ENCODE data around the gene ZNF385A. TPM values are rescaled to one million over a fixed set of nuclear protein-coding genes. Genes with fewer than 3 reads are reported as not detected.
A peak's percentile ranks its signal among the peaks of the same experiment; 100 is the strongest.
"Not testable (repeated sequence)": the region's sequence is repeated elsewhere in the genome, so short reads cannot be mapped to it uniquely, and the experiment has no call there.

The ZNF385A gene
- total RNA-seq, 2 donors from 2014 or later = 3.4 to 5.7 TPM

DNA sequence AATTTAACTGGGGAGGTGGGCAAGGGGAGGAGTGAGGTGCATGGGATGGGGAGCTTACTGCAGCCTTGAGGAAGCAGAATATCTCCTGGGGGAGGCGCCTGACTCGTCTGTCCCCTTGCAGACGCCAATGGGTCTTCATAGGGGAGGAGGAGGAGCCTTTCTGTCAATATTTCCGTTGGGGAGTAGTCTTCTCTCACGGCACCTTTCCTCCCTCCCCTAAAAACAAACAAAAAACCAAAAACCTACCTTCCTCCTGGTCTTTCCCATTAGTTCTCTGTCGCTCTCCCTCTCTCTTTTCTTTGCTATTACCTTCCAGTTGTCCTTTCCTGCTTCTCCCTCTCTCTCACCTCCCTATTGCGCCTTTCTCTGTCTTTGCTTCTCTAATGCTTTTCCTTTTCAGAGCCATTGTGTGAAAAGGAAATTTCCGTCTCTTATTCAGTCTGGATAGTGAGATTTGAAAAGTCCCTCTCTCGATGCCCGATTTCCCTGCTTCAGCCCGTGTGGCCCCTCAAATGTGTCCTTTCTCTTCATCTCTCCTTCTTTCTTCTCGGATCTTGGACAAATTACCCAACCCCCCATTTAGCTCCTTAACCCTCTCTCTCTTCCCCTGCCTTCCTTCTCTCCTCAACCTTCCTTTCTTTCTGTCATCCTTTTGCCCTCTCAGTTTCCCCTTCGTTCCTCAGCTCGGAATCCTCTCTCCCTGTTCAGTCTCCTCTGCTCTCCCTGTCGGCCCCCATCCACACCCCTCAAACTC is 26.2 kb downstream of the ZNF385A start:
- Mint-ChIP-seq H3K4me1 (peaks cover 9% of the 10 kb centered on the region), H3K27me3 (no peaks in the 10 kb centered on the region)

DNA sequence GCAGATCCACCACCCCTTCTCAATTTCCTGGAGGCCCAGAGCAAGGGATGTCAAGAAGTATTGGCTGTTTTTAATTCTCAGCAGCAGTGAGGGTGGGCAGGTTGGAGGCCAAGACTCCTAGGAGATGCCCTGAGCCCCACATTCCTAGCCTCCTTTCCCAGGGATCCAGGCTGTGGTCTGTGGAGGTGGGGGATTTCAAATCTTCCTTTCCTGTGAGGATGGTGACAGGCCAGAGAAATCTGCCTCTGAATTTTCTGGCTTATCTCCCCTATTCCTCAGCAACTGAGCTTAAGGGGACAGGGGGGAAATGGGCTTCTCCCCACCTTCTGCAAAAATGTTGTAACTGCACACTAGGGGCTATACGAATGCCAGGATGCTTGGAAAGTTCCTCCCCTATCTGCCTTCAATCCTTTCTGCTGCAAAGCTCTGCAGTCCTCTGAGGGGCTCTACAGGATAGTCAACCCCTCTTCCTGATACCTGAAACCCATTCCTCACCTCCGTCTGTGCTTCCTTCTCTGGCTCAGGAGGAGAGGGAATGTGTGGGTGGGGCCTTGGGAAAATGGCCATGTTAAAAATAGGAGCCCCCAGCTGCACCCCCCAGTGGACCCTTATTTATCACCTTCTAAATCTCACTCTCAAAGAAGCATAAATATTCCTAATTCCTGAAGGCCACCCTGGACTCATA is 26.9 kb downstream of the ZNF385A start:
- no peak overlapping the region for H3K27ac Mint-ChIP-seq
- peaks cover 6% of the 10 kb centered on the region for H3K4me1 Mint-ChIP-seq
- H3K4me3 Mint-ChIP-seq = no peak overlapping the region
- no peaks in the 10 kb centered on the region for H3K9me3 ChIP-seq (ENCODE audit: control insufficient read depth, low read length, poor library complexity, severe bottlenecking)
- no peak for DNase-seq
- no peak for ATAC-seq
- H3K27me3 Mint-ChIP-seq = no peaks in the 10 kb centered on the region
- peaks cover 5% of the 10 kb centered on the region for H3K36me3 Mint-ChIP-seq (ENCODE audit: low read depth)

More for the DNA sequence above, 26.2 kb downstream of the ZNF385A start:
- H3K4me3 Mint-ChIP-seq = no peak overlapping the region
- no peak overlapping the region for H3K27ac Mint-ChIP-seq
- peaks cover 5% of the 10 kb centered on the region for H3K36me3 Mint-ChIP-seq (ENCODE audit: low read depth)
- peak in 1 of 3 donors; percentile 27 for DNase-seq
- H3K9me3 ChIP-seq (ENCODE audit: control insufficient read depth, low read length, poor library complexity, severe bottlenecking) = no peaks in the 10 kb centered on the region
- ATAC-seq = no peak

DNA sequence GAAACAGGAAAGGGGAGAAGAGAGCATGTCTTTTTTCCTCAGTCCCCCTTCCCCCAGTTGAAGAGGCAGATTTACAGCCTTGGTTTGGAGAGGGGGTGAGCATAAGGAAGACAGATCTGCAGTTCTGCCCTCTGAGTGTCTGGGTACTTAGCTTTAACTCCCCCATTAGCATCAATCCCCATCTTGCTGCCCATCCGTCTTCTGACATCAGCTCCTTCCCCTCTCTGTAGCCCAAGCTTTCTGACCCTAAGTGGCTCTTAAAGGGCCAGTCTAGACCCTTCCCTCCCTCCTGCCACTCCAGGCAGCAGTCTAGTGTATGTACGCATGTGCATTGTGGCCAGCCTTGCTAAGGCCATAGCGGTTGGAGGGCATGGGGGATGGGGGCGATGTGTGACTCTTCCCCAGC is 27.6 kb downstream of the ZNF385A start:
- Mint-ChIP-seq H3K27ac (no peak overlapping the region), H3K4me3 (no peak overlapping the region), H3K27me3 (no peaks in the 10 kb centered on the region), H3K36me3 (ENCODE audit: low read depth) (peaks cover 5% of the 10 kb centered on the region), H3K4me1 (peaks cover 12% of the 10 kb centered on the region)
- DNase-seq (no peak), ATAC-seq (no peak)
- H3K9me3 ChIP-seq (ENCODE audit: control insufficient read depth, low read length, poor library complexity, severe bottlenecking) = no peaks in the 10 kb centered on the region

DNA sequence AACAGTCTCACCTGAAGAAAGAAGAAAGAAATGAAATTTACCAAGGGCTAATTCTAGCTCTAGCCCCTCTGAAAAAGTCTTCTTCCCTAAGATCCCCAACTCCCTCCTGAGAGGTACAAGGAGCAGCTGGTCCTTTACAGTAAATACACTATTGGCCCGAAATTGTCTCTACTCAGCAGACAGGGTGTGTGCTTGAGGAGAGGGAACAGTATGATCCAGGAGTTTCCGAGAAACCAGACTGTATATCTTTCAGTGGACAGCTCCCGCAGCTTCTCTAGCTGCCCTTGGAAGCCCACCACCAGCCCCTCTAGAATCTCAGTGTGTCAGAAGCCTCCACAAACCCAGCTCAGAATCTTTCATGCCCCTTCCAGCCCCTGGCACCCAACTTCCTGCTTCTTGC is 28.3 kb downstream of the ZNF385A start:
- no peak overlapping the region for H3K27ac Mint-ChIP-seq
- no peaks in the 10 kb centered on the region for H3K27me3 Mint-ChIP-seq
- H3K4me3 Mint-ChIP-seq = no peak overlapping the region
- DNase-seq = no peak
- no peaks in the 10 kb centered on the region for H3K9me3 ChIP-seq (ENCODE audit: control insufficient read depth, low read length, poor library complexity, severe bottlenecking)
- ATAC-seq = no peak
- H3K36me3 Mint-ChIP-seq (ENCODE audit: low read depth) = peaks cover 5% of the 10 kb centered on the region
- H3K4me1 Mint-ChIP-seq = peaks cover 20% of the 10 kb centered on the region

DNA sequence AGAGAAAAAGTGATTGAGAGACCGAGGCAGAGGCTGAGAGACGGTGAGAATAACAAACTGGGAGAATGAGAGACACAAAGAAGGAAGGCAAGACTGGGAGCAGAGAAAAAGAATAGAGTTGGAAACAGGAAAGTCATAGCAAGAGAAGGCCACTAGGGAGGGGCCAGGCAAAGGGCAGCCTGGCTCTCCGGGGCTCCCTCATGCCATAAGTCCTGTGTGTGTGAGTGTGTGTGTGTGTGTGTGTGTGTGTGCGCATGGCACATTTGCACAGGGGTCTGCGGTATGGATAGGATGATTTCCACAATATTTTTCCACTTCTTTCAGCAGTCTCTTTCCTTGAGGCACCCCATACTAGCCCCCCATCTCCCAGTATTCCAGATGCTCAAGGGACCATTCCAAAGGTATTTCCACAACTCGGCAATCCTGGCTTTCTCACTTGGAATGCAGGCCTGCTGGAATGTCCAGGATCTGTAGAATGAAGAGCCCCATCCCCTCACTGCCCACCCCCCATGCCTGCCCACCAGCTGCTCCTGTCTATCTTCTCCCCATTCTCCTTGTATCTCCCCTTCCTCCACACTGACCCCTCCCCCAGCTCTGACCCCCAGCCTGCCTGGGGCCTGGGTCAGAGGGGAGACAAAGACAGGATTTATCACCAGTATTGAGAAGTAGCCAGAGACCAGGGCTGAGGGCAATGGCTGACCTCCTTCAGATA is 29.3 kb downstream of the ZNF385A start:
- H3K36me3 Mint-ChIP-seq (ENCODE audit: low read depth) = peaks cover 8% of the 10 kb centered on the region

DNA sequence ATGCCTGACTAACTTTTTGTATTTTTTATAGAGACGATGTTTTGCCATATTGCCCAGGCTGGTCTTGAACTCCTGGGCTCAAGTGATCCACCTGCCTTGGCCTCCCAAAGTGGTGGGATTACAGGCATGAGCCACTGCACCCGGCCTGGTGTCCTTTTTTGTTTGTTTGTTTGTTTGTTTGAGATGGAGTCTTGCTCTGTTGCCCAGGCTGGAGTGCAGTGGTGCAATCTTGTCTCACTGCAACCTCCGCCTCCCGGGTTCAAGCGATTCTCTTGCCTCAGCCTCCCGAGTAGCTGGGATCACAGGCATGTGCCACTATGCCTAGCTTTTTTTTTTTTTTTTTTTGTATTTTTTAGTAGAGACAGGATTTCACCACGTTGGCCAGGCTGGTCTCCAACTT is 30.3 kb downstream of the ZNF385A start:
- DNase-seq; H3K27me3 Mint-ChIP-seq; ATAC-seq; H3K9me3 ChIP-seq (ENCODE audit: control insufficient read depth, low read length, poor library complexity, severe bottlenecking); H3K4me3 Mint-ChIP-seq; H3K27ac Mint-ChIP-seq: not testable (repeated sequence)
- peaks cover 12% of the 10 kb centered on the region for H3K36me3 Mint-ChIP-seq (ENCODE audit: low read depth)
- peaks cover 20% of the 10 kb centered on the region for H3K4me1 Mint-ChIP-seq

More for the DNA sequence above, 29.3 kb downstream of the ZNF385A start:
- ATAC-seq (no peak), DNase-seq (no peak)
- no peak overlapping the region for H3K4me3 Mint-ChIP-seq
- no peaks in the 10 kb centered on the region for H3K27me3 Mint-ChIP-seq
- H3K9me3 ChIP-seq (ENCODE audit: control insufficient read depth, low read length, poor library complexity, severe bottlenecking) = no peaks in the 10 kb centered on the region
- no peak overlapping the region for H3K27ac Mint-ChIP-seq
- H3K4me1 Mint-ChIP-seq = peaks cover 20% of the 10 kb centered on the region

DNA sequence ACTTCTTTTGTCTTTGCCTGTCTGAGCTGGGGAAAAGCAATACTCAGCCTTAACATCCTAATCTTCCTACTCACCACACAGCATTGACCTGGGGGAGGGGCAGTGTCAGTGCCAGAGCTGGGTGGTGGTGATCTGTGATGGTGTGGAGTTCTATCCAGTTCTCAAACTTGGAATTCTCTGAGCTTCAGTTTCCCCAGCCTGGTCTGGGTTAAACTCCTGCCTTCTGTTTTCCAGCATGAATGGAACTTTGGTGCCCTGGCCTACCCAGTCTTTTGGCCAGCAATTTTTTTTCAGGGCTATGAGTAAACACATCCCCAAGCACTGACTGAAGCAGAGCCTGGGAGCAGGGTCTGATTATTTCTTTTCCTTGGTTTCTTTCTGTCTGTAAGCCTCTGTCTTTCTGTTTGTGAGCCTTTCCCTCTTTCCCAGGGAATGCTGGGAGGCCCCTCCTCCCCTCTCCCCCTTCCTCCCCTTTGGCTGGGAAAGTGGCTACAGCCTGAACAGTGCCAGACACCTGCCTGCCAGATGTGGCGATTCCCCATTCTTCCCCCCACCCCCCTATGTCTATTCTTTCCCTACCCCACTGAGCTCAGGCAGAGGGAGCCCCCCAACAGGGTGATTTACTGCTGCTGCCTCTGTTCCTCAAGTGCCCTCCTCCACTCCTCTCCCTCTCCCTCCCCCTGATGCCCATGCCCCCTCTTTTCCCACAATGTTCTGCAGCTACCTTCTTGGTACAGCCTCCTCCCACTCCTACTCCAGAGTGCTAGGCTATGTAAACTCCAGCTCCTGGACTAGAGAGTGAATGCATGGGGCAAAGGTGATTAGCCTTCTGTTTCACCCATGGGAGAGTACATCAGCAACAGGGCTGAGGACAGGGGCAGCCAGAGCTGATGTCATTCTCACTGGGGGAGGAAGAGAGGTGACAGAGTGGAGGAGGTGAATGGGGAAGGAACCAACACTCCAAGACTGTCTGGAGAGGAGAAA is 31.4 kb downstream of the ZNF385A start:
- no peaks in the 10 kb centered on the region for H3K9me3 ChIP-seq (ENCODE audit: control insufficient read depth, low read length, poor library complexity, severe bottlenecking)
- Mint-ChIP-seq H3K27ac (peak overlapping the region; percentile 83), H3K4me1 (peaks cover 20% of the 10 kb centered on the region), H3K27me3 (no peaks in the 10 kb centered on the region), H3K4me3 (no peak overlapping the region), H3K36me3 (ENCODE audit: low read depth) (peaks cover 12% of the 10 kb centered on the region)
- DNase-seq (no peak), ATAC-seq (no peak)

DNA sequence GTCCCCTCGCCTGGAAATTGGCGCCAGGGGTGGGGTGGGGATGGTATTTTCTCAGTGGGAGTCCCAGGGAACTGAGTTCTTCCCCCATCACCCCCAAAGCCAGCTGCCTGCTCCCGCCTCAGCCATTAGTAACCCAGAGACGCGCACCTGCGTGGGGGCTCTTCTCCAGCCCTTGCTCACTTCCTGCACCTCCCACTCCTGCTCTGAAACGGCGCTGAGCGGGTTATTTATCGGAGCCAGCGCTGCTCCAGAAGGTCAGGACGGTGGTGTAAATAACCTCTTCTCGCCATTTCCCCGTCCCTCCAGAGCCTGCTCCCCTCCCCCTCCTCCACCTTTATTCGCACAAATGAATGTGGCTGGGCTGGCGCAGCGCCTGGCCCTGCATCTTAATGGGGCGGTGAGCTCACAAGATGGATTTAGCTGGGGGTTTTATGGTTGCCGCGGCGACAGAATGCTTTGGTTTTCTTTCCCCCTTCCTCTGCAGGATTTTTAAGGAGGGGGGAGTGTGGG is 32.5 kb downstream of the ZNF385A start:
- Mint-ChIP-seq H3K27ac (peak overlapping the region; percentile 83), H3K27me3 (no peaks in the 10 kb centered on the region), H3K4me1 (peaks cover 20% of the 10 kb centered on the region), H3K36me3 (ENCODE audit: low read depth) (peaks cover 18% of the 10 kb centered on the region), H3K4me3 (peak overlapping the region; percentile 81)
- no peaks in the 10 kb centered on the region for H3K9me3 ChIP-seq (ENCODE audit: control insufficient read depth, low read length, poor library complexity, severe bottlenecking)
- ATAC-seq (peak; percentile 67), DNase-seq (no peak)

DNA sequence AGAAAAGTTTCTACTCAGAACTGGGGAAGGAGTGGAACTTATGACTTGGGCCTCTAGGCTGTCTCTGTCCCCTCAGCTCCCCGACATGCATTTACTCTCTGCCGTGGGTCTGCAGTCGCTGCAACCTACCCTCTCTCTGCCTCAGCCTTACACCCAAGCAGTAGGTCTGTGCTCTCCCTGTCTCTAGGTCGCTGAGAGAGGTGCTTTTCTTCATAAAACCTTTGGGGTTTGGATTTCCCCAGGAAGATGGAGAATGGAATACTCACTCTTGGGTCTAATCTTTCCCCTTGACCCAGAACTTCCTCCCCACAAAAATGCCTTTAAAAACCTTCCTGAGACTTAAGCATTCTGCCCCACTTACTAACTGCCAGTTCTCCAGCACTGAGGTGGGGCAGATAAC is 33.2 kb downstream of the ZNF385A start:
- Mint-ChIP-seq H3K27ac (peak overlapping the region; percentile 83), H3K36me3 (ENCODE audit: low read depth) (peaks cover 18% of the 10 kb centered on the region), H3K4me3 (peak overlapping the region; percentile 81), H3K27me3 (no peaks in the 10 kb centered on the region), H3K4me1 (peaks cover 18% of the 10 kb centered on the region)
- DNase-seq = no peak
- H3K9me3 ChIP-seq (ENCODE audit: control insufficient read depth, low read length, poor library complexity, severe bottlenecking) = no peaks in the 10 kb centered on the region
- no peak for ATAC-seq

DNA sequence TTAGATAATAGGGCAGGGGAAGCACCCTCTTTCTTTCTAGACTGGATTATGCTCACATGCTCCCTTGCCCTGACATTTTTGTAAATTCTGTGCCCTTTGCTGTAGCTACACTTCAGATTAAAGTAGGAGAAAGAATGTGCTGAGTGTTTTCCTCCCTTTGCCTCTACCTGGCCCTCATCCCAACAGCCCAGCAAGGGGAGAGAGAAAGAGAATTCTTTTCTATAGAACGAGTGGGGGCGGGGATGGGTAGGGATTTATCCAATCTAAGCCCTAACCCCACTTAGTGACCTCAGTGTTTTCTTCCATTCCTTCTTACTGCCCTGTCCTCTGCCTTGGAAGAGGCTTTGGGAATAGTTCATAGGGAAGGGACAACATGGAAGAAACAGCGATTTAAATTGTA is 33.8 kb downstream of the ZNF385A start:
- no peak overlapping the region for H3K4me3 Mint-ChIP-seq
- H3K27me3 Mint-ChIP-seq = no peaks in the 10 kb centered on the region
- H3K36me3 Mint-ChIP-seq (ENCODE audit: low read depth) = peaks cover 18% of the 10 kb centered on the region
- peaks cover 18% of the 10 kb centered on the region for H3K4me1 Mint-ChIP-seq
- ATAC-seq (no peak), DNase-seq (no peak)
- H3K9me3 ChIP-seq (ENCODE audit: control insufficient read depth, low read length, poor library complexity, severe bottlenecking) = no peaks in the 10 kb centered on the region
- H3K27ac Mint-ChIP-seq = no peak overlapping the region

DNA sequence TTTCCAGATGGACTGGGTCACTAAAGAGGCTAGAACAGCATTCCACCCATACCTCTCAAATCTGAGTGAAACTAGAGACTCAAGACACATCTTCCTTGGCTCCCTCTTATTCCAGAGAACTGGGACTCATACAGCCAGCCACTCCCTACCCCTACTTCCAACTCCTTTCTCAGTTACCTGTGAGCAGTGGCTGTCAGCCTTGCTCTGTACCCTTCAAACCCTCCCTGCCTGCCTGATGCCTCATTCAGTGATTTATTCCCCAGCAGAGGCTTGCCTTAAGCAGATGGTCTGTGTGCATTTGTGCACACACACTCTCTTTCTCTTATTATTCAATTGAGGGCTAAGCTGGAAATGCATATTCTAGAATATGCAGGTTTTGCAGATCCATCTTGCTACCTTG is 34.9 kb downstream of the ZNF385A start:
- Mint-ChIP-seq H3K27ac (no peak overlapping the region), H3K36me3 (ENCODE audit: low read depth) (peaks cover 14% of the 10 kb centered on the region), H3K27me3 (no peaks in the 10 kb centered on the region), H3K4me3 (no peak overlapping the region), H3K4me1 (peaks cover 17% of the 10 kb centered on the region)
- ATAC-seq = no peak
- no peaks in the 10 kb centered on the region for H3K9me3 ChIP-seq (ENCODE audit: control insufficient read depth, low read length, poor library complexity, severe bottlenecking)
- DNase-seq = no peak

DNA sequence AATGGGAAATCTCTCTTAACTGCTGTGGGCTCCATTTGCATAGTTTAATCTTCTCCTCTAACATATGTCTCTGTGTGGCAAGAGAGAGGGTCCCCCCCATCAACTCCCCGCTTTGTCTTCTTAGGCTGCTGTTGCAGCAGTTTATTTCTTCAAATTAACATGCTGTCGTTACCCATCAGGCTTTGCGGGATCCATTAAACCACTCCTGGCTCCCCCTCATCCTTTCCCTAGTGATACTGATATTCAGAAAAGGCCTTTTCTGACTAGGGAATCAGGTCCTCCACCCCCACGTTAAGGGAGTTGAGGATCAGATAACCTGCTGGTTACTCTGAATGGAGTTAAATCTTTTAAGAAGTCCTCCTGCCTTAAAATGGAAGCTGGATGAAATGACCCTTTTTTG is 35.5 kb downstream of the ZNF385A start:
- DNase-seq = no peak
- H3K27me3 Mint-ChIP-seq = no peaks in the 10 kb centered on the region
- H3K4me3 Mint-ChIP-seq = no peak overlapping the region
- H3K9me3 ChIP-seq (ENCODE audit: control insufficient read depth, low read length, poor library complexity, severe bottlenecking) = no peaks in the 10 kb centered on the region
- no peak for ATAC-seq
- peaks cover 13% of the 10 kb centered on the region for H3K36me3 Mint-ChIP-seq (ENCODE audit: low read depth)
- peaks cover 16% of the 10 kb centered on the region for H3K4me1 Mint-ChIP-seq
- no peak overlapping the region for H3K27ac Mint-ChIP-seq
